A673 (cell line): ENCODE measurements around the gene EIF2S1.

Experiments
- EZH2 ChIP-seq: fragments of 200-600 bp; sonication (generic); IDR thresholded peaks from 2 replicates; pipeline ENCODE4 v1.6.1; 2017; ENCODE audit warnings: borderline replicate concordance, low read depth, mild to moderate bottlenecking, mixed read lengths, antibody characterized with exemption, low read length; ENCODE audit not compliant: poor library complexity, severe bottlenecking
- TF ChIP-seq, protein P1 (sequence below): fragments of 300-800, 200-600 bp; sonication (generic); conservative IDR thresholded peaks from 2 replicates; pipeline ENCODE4 v1.5.1; 2017; ENCODE audit warnings: low read depth, mild to moderate bottlenecking, antibody characterized with exemption, low read length, moderate library complexity, mixed read lengths

DNA sequence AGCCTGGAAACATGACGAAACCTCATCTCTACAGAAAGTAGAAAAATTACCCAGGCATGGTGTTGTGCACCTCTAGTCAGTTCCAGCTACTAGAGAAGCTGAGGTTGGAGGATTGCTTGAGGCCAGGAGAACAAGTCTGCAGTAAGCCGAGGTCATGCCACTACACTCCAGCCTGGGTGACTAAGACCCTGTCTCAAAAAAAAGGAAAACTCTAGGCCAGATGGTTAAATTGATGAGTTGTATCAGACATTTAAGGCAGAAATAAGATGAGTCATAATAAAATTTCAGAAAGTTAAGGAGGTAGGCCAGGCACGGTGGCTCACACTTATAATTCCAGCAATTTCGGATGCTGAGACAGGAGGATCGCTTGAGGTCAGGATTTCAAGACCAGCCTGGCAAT, 10.7 kb downstream of the EIF2S1 start:
- TF ChIP-seq, protein P1, sequence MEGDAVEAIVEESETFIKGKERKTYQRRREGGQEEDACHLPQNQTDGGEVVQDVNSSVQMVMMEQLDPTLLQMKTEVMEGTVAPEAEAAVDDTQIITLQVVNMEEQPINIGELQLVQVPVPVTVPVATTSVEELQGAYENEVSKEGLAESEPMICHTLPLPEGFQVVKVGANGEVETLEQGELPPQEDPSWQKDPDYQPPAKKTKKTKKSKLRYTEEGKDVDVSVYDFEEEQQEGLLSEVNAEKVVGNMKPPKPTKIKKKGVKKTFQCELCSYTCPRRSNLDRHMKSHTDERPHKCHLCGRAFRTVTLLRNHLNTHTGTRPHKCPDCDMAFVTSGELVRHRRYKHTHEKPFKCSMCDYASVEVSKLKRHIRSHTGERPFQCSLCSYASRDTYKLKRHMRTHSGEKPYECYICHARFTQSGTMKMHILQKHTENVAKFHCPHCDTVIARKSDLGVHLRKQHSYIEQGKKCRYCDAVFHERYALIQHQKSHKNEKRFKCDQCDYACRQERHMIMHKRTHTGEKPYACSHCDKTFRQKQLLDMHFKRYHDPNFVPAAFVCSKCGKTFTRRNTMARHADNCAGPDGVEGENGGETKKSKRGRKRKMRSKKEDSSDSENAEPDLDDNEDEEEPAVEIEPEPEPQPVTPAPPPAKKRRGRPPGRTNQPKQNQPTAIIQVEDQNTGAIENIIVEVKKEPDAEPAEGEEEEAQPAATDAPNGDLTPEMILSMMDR, result no peak
- TF ChIP-seq EZH2, result no peak
